Peyer's patch (tissue), 4 donors: Measurements from ENCODE around the gene UBAC2.

Experiments
- POLR2A ChIP-seq, 2 donors: fragments of 450-650 bp; IDR thresholded peaks; one replicate each; pipeline ENCODE4 v1.5.1; 2017; ENCODE audit warnings: antibody characterized with exemption in 2 of 2, mild to moderate bottlenecking in 2 of 2, moderate library complexity in 2 of 2
- TF ChIP-seq, protein P1 (sequence below), 6 experiments: fragments of 450-650 bp in 4 of 6; fragments of 200-600 bp in 2 of 6; sonication (generic) in 1 of 6; IDR thresholded peaks; one replicate each; pipeline ENCODE4 v1.5.1; 2017 to 2019; ENCODE audit warnings: antibody characterized with exemption in 6 of 6, mild to moderate bottlenecking in 3 of 6, moderate library complexity in 1 of 6

DNA sequence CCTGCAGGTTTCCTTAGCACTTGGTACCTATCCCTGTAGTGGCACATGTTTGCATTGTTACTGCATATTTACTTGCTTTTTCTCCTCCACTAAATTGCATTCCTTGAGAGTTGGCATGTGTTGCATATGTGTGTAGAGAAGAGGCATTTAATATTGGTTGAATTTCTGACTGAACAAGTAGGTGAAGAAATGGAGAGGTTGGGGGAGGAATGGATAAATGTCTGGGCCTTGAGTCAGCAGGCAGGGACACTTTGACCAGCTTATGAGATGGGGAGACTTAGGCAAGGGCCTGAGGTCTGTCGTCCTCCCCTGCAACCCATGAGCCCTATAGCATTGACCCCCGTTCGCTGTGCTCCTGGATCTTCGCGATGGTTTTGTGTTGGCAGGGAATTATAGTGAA lies 59.6 kb downstream of the UBAC2 start:
- no peak for TF ChIP-seq POLR2A (IDR thresholded peaks at IDR 0.05)
- TF ChIP-seq, protein P1, sequence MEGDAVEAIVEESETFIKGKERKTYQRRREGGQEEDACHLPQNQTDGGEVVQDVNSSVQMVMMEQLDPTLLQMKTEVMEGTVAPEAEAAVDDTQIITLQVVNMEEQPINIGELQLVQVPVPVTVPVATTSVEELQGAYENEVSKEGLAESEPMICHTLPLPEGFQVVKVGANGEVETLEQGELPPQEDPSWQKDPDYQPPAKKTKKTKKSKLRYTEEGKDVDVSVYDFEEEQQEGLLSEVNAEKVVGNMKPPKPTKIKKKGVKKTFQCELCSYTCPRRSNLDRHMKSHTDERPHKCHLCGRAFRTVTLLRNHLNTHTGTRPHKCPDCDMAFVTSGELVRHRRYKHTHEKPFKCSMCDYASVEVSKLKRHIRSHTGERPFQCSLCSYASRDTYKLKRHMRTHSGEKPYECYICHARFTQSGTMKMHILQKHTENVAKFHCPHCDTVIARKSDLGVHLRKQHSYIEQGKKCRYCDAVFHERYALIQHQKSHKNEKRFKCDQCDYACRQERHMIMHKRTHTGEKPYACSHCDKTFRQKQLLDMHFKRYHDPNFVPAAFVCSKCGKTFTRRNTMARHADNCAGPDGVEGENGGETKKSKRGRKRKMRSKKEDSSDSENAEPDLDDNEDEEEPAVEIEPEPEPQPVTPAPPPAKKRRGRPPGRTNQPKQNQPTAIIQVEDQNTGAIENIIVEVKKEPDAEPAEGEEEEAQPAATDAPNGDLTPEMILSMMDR (IDR thresholded peaks at IDR 0.05), result no peak
